ENCODE data around the gene IQGAP2. TPM values are rescaled to one million over a fixed set of nuclear protein-coding genes. Genes with fewer than 3 reads are reported as not detected.
A peak's percentile ranks its signal among the peaks of the same experiment; 100 is the strongest.

IQGAP2 gene
- total and polyA plus RNA-seq, 9 of the 15 experiments (the other 6 are each of a cell fraction or from before 2014, with no cell fraction given) = 8.7 to 23.2 (median 17.4) TPM

GRCh38 chr5:76402251-76402885, 717 bp upstream of the IQGAP2 start (continued):
- TF ChIP-seq MTA3 (IDR thresholded peaks at IDR 0.05; ENCODE audit: borderline replicate concordance) (0 out of 2 replicates have a peak, but pooled peaks have one; percentile 9), RUNX1 (IDR thresholded peaks at IDR 0.05; ENCODE audit: low read depth) (no peak), GATAD2A (IDR thresholded peaks at IDR 0.05) (peak; percentile 33; the same call in 1 of the 2 replicates), GTF2E2 (tag; IDR thresholded peaks at IDR 0.05) (no peak), TARDBP (IDR thresholded peaks at IDR 0.05) (no peak), NFE2 (IDR thresholded peaks at IDR 0.05; ENCODE audit: low read depth) (0 out of 2 replicates have a peak, but pooled peaks have one; percentile 21), HES1 (IDR thresholded peaks at IDR 0.05; ENCODE audit: low read depth) (peak; percentile 53; the same call in 1 of the 2 replicates), ZNF699 (CRISPR knock-in tag; IDR thresholded peaks at IDR 0.05; ENCODE audit: insufficient replicate concordance) (no peak), ELF1 (tag; IDR thresholded peaks at IDR 0.05) (peak; percentile 53; the same call in 1 of the 2 replicates), HCFC1 (IDR thresholded peaks at IDR 0.05; ENCODE audit: low read depth, low read length) (no peak; the same call in 1 of the 2 replicates), SOX6 (IDR thresholded peaks at IDR 0.05) (peak; percentile 96), ZMIZ1 (IDR thresholded peaks at IDR 0.05; ENCODE audit: low read depth in 2 of 2, low read length in 2 of 2) (no peak), ZNF584 (CRISPR knock-in tag; IDR thresholded peaks at IDR 0.05; ENCODE audit: low read depth) (peak; percentile 21; the same call in 1 of the 2 replicates)
- TF ChIP-seq, protein P1, sequence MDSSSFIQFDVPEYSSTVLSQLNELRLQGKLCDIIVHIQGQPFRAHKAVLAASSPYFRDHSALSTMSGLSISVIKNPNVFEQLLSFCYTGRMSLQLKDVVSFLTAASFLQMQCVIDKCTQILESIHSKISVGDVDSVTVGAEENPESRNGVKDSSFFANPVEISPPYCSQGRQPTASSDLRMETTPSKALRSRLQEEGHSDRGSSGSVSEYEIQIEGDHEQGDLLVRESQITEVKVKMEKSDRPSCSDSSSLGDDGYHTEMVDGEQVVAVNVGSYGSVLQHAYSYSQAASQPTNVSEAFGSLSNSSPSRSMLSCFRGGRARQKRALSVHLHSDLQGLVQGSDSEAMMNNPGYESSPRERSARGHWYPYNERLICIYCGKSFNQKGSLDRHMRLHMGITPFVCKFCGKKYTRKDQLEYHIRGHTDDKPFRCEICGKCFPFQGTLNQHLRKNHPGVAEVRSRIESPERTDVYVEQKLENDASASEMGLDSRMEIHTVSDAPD (CRISPR knock-in tag; IDR thresholded peaks at IDR 0.05) = no peak
- TF ChIP-seq, protein P2, sequence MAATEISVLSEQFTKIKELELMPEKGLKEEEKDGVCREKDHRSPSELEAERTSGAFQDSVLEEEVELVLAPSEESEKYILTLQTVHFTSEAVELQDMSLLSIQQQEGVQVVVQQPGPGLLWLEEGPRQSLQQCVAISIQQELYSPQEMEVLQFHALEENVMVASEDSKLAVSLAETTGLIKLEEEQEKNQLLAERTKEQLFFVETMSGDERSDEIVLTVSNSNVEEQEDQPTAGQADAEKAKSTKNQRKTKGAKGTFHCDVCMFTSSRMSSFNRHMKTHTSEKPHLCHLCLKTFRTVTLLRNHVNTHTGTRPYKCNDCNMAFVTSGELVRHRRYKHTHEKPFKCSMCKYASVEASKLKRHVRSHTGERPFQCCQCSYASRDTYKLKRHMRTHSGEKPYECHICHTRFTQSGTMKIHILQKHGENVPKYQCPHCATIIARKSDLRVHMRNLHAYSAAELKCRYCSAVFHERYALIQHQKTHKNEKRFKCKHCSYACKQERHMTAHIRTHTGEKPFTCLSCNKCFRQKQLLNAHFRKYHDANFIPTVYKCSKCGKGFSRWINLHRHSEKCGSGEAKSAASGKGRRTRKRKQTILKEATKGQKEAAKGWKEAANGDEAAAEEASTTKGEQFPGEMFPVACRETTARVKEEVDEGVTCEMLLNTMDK (IDR thresholded peaks at IDR 0.05; ENCODE audit: borderline replicate concordance, insufficient read depth, low read depth, low read length, poor library complexity, severe bottlenecking) = peak; percentile 56
- TF ChIP-seq, protein P3, sequence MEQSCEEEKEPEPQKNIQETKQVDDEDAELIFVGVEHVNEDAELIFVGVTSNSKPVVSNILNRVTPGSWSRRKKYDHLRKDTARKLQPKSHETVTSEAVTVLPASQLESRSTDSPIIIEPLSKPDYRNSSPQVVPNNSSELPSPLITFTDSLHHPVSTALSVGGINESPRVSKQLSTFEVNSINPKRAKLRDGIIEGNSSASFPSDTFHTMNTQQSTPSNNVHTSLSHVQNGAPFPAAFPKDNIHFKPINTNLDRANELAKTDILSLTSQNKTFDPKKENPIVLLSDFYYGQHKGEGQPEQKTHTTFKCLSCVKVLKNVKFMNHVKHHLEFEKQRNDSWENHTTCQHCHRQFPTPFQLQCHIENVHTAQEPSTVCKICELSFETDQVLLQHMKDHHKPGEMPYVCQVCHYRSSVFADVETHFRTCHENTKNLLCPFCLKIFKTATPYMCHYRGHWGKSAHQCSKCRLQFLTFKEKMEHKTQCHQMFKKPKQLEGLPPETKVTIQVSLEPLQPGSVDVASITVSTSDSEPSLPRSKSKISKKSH (CRISPR knock-in tag; IDR thresholded peaks at IDR 0.05) = no peak
